ENCODE data around the gene DHX35.

DNA sequence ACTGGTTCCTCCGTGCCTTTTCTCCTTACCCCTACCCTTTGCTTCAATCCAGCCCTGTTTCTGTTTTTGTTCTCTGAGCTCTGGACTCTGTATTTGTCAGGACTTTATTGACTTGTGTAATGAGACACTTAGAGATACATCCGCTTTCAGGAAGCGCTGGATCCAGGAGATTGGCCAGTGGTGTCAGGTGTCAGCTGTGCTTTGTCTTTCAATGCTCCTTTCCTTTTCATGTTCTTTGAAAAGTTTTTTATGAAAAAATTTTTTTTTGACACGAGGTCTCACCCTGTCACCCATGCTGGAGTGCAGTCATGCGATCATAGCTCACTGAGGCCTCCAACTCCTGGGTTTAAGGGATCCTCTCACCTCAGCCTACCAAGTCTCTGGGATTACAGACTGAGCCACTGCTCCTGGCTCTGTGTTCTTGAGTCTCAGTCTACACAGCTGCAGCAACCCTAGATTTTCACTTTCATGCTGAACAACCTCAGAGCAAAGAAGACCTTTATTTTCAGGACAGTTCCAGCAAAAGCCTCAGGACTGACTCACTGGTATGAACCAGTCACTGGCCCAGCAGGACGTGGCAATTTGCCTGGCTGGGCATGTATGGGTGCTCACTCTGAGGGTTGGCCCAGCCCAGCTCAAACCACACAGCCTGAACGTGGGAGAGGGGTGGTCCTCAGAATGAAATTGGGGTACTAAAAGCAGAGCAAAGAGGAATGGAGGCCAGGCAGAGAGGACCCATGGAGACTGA lies 108.5 kb downstream of the DHX35 start:
- TF ChIP-seq, protein P1, sequence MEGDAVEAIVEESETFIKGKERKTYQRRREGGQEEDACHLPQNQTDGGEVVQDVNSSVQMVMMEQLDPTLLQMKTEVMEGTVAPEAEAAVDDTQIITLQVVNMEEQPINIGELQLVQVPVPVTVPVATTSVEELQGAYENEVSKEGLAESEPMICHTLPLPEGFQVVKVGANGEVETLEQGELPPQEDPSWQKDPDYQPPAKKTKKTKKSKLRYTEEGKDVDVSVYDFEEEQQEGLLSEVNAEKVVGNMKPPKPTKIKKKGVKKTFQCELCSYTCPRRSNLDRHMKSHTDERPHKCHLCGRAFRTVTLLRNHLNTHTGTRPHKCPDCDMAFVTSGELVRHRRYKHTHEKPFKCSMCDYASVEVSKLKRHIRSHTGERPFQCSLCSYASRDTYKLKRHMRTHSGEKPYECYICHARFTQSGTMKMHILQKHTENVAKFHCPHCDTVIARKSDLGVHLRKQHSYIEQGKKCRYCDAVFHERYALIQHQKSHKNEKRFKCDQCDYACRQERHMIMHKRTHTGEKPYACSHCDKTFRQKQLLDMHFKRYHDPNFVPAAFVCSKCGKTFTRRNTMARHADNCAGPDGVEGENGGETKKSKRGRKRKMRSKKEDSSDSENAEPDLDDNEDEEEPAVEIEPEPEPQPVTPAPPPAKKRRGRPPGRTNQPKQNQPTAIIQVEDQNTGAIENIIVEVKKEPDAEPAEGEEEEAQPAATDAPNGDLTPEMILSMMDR (conservative IDR thresholded peaks at IDR 0.05): no peak
- TF ChIP-seq ZFX (IDR thresholded peaks at IDR 0.05): no peak
